Mononuclear cell (primary cell): ENCODE results near the gene PCOLCE2. TPM values are rescaled to one million over a fixed set of nuclear protein-coding genes. Genes with fewer than 3 reads are reported as not detected.

ENCODE experiments used
- H3K27me3 ChIP-seq: 2 replicates; pipeline ENCODE4 v1.6.0; 2011; ENCODE audit warnings: low read length, control low read depth; ENCODE audit not compliant: insufficient read depth
- H3K4me1 ChIP-seq: 2 replicates; pipeline ENCODE4 v1.5.1; 2011; ENCODE audit warnings: mild to moderate bottlenecking, low read length, control low read depth; ENCODE audit not compliant: insufficient read depth
- H3K4me3 ChIP-seq: 2 replicates; pipeline ENCODE4 v1.5.1; 2011; ENCODE audit warnings: mild to moderate bottlenecking, low read length, moderate library complexity
- H3K9me3 ChIP-seq: 2 replicates; pipeline ENCODE4 v1.5.1; 2011; ENCODE audit warnings: low read depth, mild to moderate bottlenecking, control low read depth, low read length
- total RNA-seq: library from RNA; depleted of rRNA; stranded (reverse); fragments of >200 nt; gene quantifications from one replicate; pipeline ENCODE4 v1.2.3, GENCODE V29; 2012

PCOLCE2 gene
- total RNA-seq, 1 donor: not detected

- Histone ChIP-seq H3K4me1 (peaks cover 10% of the 10 kb centered on the region), H3K4me3 (no peak overlapping the region), H3K9me3 (no peaks in the 10 kb centered on the region), H3K27me3 (no peaks in the 10 kb centered on the region)
These were observed 25.7 kb downstream of the PCOLCE2 start for GRCh38 chr3:142863010-142863817.

DNA sequence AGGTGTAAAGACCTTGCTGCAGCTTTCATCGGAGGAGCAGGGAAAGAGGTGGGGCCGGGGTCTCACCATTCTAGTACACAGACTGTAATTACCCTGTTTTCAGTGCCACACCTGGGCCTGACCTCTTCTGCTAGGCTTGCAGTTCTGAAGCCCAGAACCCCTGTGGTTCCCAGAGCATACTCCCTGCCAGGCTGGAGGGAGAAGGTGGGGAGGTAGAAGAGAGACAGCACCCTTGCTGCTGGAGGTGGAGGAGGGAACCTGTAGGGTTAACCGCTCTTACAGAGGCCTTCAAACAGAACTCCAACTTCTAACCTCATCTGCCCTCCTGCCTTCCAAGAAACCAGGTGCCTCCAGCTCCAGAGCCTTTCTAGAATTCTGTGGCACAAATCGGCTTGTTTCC lies 27.0 kb downstream of the PCOLCE2 start:
- no peaks in the 10 kb centered on the region for H3K27me3 ChIP-seq
- peaks cover 10% of the 10 kb centered on the region for H3K4me1 ChIP-seq
- H3K9me3 ChIP-seq: no peaks in the 10 kb centered on the region
- H3K4me3 ChIP-seq: no peak overlapping the region

DNA sequence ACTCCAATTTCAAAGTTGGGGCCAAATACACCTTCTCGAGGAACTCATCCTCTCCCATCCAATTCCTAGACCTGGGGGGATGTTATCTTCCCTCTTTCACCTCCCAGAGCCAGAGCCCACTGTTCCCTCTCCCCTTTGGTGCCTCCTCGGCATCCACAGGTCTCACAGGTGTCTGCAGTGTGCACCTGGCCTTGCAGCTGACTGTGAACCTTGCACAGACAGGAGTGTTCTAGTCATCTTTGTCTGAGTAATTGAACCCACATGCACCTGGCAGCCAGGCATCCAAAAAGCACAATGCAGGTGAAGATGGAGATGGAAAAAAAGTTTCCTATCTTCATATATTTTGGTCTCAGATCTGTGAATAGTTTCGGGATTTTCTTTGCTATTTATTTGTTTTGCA lies 30.8 kb downstream of the PCOLCE2 start:
- no peaks in the 10 kb centered on the region for H3K4me1 ChIP-seq
- H3K9me3 ChIP-seq: no peaks in the 10 kb centered on the region
- no peak overlapping the region for H3K4me3 ChIP-seq

DNA sequence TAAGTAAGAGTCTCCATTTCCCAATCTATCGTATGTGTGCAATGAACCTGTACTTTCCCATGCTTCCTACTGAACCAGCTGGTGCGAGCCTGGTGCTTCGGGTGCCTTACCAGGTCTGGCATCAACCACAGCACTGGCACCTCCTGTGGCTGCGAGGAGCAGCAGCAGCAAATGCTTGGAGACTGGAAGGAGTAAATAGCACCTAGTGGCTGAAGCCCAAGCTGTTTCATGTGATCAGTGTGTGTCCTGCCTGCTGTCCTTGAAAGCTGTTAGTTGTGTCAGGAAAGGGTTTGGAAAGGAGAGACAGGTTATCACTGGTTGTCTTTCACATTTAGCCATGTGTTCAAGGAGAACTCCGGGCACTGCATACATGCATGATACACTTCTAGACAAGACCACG lies 31.8 kb downstream of the PCOLCE2 start:
- Histone ChIP-seq H3K4me3 (no peak overlapping the region), H3K4me1 (no peaks in the 10 kb centered on the region), H3K9me3 (no peaks in the 10 kb centered on the region), H3K27me3 (no peaks in the 10 kb centered on the region)

More for the DNA sequence above, 30.8 kb downstream of the PCOLCE2 start:
- H3K27me3 ChIP-seq: no peaks in the 10 kb centered on the region

DNA sequence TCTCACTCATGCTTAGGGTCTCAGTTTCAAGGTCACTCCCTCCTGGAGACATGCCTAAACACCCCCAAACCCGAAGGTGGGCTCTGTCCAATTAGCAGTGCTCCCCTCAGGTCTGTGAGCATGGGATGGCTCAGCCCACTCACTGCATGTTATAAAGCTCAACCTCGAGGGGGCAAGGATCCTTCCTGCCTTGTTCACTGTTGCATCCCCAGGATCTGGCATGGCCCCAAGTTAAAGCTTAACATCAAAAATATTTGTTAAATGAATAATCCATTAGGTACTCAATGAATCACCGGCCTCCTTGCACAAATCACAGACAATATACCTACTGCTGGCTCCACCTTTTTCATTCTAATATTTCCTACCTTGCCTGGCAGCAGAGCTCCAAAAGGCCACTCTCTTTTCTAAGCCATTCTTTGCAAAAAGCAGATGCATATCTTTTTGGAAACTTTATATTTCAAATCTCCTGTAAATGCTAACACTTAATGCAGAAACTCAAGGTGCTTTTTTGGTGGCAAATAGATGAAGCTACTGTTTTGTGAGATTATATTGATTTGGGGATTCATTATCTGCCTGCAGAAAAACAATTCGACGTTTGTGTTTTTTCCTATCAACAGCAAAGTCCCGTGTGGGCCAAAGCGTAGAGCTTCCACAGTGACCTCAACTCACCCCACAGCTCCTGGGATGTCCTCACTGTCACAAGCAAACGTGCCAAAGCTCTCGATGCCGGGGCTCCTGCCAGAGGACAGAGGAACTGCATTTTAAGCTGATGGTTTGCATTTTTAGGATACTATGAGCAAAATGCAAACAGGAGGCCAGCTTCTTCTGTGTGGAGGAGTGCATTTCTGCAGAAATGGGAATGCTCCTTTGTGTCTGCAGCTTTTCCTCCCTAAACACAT lies 35.4 kb downstream of the PCOLCE2 start:
- H3K4me3 ChIP-seq: no peak overlapping the region
- H3K27me3 ChIP-seq: no peaks in the 10 kb centered on the region
- H3K9me3 ChIP-seq: no peaks in the 10 kb centered on the region
- H3K4me1 ChIP-seq: peaks cover 23% of the 10 kb centered on the region

DNA sequence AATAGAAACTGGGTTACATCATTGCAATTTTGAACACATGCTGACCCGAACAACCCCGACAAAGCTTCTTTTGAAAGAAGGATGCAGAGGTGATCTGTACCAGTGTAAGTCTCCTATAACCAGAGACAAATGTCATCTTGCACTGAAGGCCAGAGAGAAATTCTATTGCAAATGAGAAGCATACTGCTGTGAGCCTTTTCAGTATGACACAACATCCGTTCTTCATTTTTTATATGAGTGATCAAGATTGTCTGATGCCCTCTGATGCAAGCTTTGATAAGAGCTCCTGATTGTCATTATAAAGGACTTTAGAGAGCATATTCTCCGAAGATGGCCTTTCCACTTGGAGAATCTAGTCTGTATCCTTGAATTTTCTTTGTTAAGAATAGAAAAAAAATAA lies 36.9 kb downstream of the PCOLCE2 start:
- Histone ChIP-seq H3K4me1 (peaks cover 23% of the 10 kb centered on the region), H3K27me3 (no peaks in the 10 kb centered on the region), H3K9me3 (no peaks in the 10 kb centered on the region), H3K4me3 (no peak overlapping the region)

DNA sequence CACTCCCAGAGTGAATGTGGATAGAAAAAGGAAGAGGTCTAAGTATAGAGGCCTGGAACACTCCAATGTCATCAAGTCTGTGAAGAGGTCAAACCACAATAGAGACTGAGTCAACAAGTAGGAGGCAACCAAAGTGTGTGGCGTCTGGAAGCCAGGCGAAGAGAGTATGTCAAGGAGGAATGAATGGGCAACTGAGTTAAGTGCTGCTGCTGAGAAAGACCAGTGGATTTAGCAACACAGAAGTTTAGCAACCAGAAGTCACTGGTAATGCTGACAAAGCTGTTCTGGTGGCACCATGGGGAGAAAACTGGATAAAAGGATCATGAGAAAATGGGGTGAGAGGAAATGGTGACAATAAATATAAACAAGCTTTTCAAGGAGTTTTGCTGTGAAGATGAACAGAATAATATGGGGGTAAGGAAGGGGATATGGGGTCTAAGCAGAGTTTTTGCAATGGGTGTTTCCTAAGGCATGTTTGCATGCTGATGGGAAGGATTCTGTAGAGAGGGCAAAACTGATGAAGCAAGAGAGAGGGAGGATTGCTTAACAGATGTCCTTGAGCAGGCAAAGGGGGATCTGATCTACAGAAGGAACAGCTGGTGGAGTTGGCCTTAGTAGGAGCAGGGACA lies 38.4 kb downstream of the PCOLCE2 start:
- H3K27me3 ChIP-seq: no peaks in the 10 kb centered on the region
- no peak overlapping the region for H3K4me3 ChIP-seq
- peaks cover 23% of the 10 kb centered on the region for H3K4me1 ChIP-seq
- no peaks in the 10 kb centered on the region for H3K9me3 ChIP-seq

- Histone ChIP-seq H3K4me1 (peaks cover 23% of the 10 kb centered on the region), H3K27me3 (no peaks in the 10 kb centered on the region), H3K9me3 (no peaks in the 10 kb centered on the region), H3K4me3 (no peak overlapping the region)
These were observed 39.7 kb downstream of the PCOLCE2 start for GRCh38 chr3:142849148-142849547.

DNA sequence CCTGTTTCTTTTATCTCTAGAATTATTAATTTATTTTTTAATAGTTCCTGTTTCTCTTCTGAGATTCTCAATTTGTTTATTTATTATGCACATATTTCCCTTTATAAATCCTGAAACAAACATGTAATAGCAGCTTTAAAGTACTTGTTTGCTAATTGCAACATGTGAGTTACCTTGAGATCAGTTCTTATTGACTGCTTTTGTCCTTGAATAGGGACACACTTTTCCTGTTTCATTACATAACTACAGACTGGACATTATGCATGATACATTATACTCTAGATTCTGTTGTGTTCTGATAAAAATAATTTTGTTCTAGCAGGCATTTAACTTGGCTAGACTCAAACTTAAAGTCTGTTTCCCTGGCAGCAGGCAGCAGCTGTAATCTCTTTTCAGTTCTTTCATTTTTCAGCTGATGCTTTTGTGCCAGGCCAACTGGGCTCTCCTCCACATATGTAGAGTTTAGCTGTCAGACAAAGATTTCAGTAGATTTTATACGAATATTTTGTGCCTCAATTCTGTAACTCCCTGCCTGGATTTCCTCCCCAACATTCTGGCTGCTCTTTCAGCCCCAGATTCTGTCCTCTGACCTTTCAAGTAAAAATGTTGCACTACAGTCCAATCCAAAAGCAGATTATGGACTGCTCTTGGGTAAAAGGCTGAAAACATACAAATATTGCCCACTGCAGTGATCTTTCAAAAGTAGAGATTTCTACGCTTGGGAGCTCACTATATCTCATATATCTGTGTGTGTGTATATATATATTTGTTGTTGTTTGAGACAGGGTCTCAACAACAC lies 41.9 kb downstream of the PCOLCE2 start:
- Histone ChIP-seq H3K4me3 (no peak overlapping the region), H3K27me3 (no peaks in the 10 kb centered on the region), H3K9me3 (no peaks in the 10 kb centered on the region), H3K4me1 (peaks cover 22% of the 10 kb centered on the region)

- no peaks in the 10 kb centered on the region for H3K4me1 ChIP-seq
- H3K27me3 ChIP-seq: no peaks in the 10 kb centered on the region
- H3K9me3 ChIP-seq: no peaks in the 10 kb centered on the region
- no peak overlapping the region for H3K4me3 ChIP-seq
These were observed 44.4 kb downstream of the PCOLCE2 start for GRCh38 chr3:142844339-142844977.

DNA sequence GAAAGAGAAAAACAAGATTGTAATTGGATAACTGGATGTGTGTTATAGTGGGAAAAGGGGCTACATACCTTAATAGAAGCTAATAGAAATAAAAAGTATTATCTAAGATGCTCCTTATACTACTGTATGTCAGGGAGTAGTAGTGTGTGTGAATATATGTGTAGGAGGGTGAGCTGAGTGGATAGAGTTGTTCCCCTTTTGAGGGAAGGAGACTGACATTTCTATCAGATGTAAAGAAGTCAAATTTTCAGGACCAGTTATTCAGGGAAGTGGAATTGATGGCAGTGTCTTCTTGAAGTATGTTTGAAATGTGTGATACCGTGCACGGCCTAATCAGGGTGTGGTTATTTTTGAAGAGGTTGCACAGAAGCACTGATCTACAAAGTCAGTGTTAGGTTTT lies 49.1 kb downstream of the PCOLCE2 start:
- H3K4me3 ChIP-seq: no peak overlapping the region
- peaks cover 3% of the 10 kb centered on the region for H3K27me3 ChIP-seq
- peaks cover 10% of the 10 kb centered on the region for H3K4me1 ChIP-seq
- H3K9me3 ChIP-seq: no peaks in the 10 kb centered on the region

DNA sequence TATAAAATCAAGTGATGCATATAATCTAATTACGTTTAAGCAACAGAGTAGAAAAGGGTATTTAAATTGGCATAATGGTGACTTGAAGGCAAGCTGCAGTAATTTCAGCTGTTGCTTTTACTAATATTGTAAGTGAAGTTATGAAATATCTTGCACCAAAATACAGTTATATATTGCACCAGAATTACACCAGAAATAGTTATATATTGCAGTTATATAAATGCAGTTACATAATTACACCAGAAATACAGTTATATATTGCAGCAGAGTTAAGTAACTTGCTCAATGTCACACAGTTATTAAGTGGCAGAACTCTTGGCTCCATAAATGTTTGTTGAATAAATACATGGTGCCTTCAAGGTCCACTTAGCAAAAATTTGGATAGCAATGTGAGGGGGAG lies 51.4 kb downstream of the PCOLCE2 start:
- H3K4me1 ChIP-seq: peaks cover 10% of the 10 kb centered on the region
- H3K27me3 ChIP-seq: peaks cover 3% of the 10 kb centered on the region
- no peak overlapping the region for H3K4me3 ChIP-seq
- no peaks in the 10 kb centered on the region for H3K9me3 ChIP-seq

GRCh38 chr3:142828703-142829305 lies 60.1 kb downstream of the PCOLCE2 start:
- Histone ChIP-seq H3K9me3 (no peaks in the 10 kb centered on the region), H3K27me3 (no peaks in the 10 kb centered on the region), H3K4me1 (no peaks in the 10 kb centered on the region), H3K4me3 (no peak overlapping the region)

GRCh38 chr3:142819179-142819578 lies 69.7 kb downstream of the PCOLCE2 start:
- Histone ChIP-seq H3K4me1 (no peaks in the 10 kb centered on the region), H3K27me3 (no peaks in the 10 kb centered on the region), H3K9me3 (no peaks in the 10 kb centered on the region), H3K4me3 (no peak overlapping the region)
